Measurements from ENCODE around the gene IL2RA.

GRCh38 chr10:6053303-6053702, 8.9 kb downstream of the IL2RA start:
- no peak for TF ChIP-seq POLR2A (IDR thresholded peaks at IDR 0.05)
- no peak for TF ChIP-seq CTCF (IDR thresholded peaks at IDR 0.05)
